Glomerular visceral epithelial cell (primary cell): Measurements from ENCODE around the gene CERK.

ENCODE experiments used
- DNase-seq: peaks from one replicate; pipeline ENCODE4 v3.0.0-alpha.2; 2016; ENCODE audit errors: extremely low spot score

CERK gene

DNA sequence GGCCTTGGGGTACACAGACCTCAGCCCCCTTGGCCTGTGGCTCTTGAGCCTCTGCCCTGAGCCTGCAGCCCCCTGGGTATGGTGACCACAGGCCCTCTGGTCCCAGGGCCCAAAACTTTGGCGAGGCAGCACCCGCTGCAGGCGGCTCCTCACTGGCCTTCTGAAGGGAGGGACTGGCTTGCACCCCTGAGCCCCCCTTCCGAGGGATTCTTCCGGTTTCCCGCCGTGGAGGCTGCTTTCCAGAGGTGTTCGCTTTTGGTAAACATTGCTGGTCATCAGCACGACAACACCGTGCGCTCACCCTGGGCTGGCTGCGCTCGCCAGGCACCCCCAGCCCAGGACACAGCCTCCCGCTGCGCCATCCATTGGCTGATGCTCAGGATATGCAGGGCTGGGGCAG is 75.8 kb downstream of the CERK start:
- no peak for DNase-seq

DNA sequence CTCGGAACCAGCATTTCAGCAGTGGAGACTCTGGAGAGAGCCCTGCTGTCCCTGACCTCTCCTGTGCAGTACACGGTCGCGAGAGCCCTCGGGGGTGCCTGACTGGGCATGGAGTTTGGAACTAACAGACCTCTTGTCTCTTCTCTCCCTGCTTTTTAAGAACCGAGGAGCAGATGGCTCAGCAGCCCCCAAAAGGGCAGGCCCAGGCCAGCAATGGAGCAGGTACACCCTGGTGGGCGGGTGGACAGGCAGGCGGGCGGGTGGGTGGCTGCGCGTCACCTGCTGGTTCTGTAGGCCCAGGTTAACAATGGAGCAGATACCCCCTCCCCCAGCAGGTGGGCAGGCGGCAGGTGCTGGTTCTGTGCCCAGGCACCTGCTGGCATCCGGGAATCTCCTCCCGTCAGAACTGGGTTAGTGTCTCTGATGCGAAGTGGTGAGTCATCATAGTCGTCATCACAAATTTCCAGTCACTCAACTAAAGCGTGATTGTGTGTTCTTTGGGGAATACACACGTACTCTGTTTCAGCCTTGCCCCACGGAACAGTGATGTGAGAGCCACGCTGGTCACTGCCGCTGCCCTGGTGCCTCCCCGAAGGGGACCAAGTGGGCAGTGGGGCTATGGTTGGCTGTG is 76.7 kb downstream of the CERK start:
- peak; percentile 29 for DNase-seq

DNA sequence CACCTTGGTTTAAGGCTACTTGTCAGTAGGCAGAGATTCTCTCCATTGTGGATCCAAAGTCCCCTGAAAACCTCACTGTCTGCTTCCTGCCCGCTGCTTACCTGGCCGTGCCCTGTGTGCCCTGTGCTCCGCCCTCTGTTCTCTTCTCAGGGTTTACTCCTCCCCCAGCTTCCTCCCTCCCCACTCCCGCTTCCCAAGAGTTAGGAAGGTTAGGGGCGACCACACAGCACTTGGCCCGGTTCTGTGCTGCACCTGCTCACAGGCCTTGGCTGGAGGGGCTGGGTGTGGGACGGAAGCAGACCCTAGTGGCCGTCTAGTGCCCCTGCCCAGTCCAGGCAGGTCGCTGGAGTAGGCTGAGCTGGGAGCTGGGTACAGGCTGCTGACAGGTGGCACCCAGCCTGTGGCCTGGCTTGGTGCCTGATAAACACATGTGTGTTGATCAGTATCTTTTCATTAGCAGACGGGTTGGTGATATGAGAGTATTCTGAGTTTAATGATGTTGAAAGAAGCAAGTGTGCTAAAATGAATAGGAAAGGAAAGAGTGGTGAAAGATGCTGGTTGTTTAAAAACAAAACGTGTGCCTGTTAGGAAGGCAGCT is 77.3 kb downstream of the CERK start:
- DNase-seq, result no peak

DNA sequence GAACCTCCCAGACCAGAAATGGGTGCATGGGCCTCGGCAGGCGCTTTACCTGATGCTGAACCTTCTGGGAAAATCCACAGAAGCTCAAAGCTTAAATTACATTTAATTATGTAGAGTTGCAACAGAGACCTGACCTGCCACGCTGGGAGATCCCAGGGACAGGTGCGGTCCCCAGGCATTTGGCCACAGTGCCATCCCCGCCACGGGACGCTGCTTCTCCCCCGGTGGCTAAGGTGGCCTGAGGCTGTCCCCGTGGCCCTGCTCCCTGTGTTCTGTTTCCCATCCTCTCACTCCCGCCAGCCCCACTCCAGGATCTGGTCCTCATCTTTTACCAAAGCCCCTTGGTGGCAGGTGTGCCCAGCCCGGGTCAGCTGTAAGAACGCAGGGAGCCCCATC is 78.3 kb downstream of the CERK start:
- no peak for DNase-seq

DNA sequence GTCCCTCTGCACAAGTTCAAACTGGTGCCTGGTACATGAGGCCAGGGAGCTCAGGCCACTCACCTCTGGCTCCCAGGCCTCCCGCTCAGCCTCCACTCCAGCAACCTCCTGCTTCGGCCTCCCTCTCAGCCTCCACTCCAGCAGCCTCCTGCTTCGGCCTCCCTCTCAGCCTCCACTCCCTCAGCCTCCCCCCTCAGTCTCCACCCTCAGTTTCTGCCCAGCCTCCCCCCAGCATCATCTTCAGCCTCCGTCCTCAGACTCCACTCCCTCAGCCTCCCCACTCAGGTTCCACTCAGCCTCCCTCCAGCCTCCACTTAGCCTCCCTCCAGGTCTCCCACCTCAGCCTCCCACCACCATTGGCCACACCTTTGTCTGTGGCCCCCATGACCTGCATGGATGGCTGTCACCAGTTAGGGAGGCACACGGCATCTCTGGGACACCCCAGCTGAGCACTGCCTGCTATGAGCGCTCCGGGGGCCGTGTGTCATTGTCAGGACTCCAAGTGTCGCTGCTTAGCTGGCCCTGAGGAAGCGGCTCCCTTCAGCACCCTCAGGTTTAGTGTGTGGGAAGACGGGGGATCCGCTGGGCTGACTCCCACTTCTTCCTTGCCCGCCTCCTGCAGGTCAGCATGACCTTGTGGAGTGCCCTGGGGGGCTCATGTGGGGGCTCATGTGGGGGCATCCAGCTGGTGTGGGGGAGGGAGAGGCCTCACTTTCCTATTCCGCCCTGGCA is 78.8 kb downstream of the CERK start:
- DNase-seq, result no peak

DNA sequence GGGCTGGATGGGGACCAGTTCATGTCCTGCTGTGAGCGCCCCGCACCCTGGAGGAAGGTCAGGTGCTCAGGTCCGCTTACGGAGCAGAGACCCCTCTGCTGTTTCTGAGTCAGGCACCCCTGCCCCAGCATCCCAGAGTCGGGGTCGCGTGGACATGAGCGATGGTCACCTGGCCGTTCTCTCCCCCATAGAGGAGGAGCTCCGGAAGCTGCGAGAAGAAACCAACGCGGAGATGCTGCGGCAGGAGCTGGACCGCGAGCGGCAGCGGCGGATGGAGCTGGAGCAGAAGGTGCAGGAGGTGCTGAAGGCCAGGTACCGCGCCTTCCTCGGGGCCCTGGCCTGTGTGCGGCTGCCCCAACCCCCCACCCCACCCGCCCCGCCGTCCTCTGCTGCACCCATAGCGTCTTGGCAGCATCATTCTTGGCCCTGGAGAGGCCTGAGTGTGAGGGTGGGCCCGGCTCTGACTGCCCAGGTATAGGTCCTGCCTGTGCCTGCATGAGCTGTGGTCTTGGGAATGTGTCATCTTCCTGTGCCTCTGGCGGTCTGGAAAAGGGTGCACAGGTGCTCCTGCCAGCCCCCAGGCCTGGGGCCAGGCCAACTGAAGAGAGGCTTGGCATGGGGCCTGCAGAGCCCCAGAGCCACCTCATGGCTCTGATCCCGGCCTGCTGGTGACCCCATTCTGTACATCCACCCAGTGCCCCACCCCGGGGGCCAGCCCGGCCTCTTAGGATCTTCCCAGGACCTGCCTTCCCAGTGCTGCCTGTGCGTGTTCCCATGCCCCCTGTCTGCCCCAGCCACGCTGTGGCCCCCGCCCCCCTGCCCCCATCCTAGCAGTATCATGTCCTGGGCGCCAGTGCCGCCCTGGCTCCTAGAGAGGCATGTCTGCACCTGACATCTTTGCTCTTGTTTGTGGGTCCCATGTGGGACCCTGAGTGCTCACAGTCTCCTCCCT is 79.8 kb downstream of the CERK start:
- DNase-seq, result no peak

DNA sequence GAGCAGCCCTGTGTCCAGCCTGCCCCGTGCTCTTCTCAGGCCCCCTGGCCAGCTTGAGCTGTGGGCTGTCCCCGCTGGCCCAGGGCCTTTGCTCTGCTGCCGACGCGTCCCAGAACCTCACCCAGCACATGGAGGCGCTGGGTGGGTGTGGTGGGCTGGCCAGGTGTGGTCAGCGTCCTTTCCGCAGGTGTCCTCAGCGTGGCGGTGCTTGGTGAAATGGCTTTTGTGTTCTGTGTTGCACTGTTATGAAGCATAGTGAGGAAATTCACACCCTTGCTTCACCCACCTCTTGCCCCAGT is 80.4 kb downstream of the CERK start:
- DNase-seq, result no peak

DNA sequence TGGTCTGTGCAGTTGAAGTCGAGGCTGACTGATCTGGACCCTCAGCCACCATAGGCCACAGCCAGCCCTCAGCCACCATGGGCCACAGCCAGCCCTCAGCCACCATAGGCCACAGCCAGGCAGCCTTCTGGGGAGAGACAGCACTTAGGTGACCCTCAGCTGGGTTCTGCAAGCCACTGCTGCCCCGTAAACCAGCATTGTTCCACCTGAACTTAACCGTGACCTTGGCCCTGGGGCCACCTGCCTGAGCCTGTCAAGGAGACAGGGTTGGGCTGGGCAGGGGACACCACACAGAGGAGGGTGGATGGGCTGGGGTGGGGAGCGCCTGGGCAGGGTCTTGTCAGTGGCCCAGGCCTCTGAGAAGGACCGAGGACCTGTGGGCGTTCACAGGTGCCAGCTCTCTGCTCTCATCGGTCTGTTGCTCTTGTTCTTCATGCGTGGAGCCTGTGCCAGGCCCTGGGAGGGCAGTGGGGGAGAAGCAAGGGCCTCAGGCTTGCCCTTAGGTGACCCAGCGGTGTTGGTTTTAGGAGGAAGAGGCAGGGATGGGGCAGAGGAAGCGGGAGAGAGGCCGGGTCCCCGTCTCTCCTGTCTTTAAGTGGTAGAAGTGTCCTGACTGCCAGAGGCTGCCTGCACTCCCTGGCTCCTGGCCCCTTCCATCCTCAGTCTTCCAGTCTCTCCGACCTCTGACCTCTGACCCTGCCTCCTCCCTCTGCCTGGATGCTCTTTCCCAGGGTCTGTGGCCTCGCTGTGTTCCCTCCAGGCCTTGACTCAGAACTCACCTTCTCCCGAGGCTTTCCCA is 81.0 kb downstream of the CERK start:
- no peak for DNase-seq

DNA sequence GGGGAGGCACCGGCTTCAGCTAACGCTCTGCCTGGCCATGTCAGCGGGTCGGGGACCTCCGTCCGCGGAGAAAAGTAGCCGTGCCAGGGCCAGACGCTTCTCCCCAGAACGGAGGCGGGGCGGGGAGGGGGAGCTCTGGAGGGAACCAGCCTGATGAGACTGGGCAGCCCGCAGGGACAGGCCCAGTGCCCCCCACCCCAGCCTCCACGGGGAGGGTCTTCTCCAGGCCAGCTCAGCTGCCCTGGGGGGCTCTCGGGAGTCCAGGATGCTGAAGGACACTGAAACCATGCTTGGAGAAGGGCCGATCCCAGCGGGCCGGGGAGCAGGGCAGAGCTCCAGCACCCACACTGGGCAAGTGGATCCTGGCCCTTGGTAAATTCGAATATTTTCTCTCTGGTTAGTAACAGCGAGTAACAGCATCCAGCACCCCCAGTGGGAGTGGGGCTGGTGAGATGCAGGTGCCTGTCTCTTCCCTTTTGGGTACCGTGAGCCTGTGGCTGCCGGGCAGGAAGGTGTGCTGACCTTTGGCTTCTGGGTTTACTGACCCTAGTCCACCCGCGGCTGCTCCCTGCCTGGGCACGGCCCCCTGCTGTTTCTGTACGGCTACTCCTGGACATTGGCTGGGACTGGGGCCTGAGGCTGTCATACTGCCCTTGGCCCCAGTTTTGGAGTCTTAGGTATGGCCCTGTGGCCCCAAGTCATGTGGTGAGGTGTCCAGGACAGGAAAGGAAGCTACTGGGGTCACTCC is 82.0 kb downstream of the CERK start:
- no peak for DNase-seq

DNA sequence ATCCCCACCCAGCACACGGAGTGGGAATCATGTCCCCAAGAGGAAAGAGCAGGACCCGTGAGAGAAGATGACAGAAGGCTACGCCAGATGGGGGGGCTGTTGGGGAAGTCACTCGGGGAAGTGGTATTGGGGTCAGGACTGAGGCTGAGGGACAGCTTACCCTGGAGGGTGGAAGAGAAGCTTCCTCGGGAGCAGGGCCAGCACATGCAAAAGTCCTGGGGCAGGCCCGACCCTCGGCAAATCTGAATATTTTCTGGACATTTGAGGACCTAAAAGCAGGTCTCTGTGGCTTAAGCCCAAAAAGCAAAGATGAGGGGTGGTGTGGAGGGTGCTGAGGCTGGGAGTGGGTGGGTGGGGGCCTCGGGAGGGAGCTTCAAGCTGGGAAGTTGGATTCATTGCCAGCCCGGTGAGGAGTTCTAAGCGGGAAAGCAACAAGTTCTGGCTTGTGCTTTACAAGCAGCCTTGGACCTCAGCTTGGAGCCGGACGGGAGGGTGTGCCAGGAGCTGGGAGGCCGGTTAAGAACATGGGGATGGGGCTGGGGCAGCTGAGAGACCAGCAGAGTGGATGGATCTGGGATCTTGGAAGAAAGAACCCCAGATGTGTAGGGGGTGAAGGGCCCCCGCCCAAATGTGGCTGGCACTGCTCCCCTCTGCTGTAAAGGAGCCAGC is 83.0 kb downstream of the CERK start:
- no peak for DNase-seq

DNA sequence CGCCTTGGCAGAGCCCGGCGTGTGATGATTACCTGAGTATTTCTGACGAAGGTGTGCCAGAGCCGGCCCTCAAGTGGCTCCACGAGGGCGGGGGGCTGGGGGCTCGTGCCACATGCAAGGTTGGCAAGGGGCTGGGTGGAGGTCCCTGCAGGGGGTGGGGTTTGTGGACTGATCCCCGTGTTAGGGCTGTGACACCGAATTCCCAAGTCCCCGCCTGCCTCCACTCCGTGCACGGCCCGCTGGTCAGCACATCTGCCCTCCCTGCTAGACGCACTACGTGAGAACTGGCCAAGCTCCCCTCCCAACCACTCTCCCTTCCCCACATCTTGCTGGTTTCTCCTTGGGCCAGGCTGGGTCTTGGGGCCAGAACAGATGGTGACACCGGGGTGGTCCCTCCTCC is 83.6 kb downstream of the CERK start:
- no peak for DNase-seq

DNA sequence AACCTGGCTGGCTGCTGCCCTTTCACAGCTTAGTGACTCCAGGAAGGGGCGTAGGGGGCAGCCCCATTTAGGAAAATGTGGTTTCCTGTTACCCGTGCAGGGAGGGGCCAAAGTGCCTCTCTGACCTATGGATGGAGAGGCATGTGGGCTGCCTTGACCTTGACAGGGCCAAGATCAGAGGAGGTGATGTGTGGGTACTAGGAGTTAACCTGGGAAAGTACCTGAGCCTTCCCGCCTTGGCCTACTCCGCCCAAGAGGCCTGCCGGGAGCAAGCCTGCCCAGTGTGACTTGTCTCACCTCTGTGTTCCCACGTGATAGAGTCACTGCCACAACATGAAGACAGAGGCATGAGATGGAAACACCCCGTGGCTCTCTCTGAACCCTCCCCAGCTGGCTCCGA is 84.5 kb downstream of the CERK start:
- DNase-seq, result no peak

DNA sequence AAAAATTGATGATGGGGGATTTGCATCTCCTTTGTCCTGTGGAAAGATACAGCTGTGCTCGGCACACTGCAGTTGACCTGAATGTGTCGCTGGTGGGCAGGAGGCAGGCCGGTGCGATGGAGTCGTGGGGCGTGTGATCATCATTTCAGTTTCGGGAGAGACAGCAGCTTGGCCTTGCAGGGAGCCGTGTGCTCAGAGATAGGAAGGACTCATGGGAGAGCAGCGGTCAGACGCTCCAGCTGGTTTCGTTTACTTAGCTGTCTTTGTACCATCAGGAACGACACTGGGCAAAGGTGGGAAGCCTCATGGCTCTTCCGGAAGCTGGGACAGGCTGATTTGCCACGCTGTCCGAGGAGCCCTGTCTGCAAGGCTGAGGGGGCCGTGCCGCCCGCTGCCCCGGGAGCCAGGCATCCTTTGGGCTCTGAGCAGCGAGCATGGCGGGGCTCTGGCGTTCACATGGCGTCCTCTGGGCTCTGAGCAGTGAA is 85.2 kb downstream of the CERK start:
- DNase-seq, result no peak

DNA sequence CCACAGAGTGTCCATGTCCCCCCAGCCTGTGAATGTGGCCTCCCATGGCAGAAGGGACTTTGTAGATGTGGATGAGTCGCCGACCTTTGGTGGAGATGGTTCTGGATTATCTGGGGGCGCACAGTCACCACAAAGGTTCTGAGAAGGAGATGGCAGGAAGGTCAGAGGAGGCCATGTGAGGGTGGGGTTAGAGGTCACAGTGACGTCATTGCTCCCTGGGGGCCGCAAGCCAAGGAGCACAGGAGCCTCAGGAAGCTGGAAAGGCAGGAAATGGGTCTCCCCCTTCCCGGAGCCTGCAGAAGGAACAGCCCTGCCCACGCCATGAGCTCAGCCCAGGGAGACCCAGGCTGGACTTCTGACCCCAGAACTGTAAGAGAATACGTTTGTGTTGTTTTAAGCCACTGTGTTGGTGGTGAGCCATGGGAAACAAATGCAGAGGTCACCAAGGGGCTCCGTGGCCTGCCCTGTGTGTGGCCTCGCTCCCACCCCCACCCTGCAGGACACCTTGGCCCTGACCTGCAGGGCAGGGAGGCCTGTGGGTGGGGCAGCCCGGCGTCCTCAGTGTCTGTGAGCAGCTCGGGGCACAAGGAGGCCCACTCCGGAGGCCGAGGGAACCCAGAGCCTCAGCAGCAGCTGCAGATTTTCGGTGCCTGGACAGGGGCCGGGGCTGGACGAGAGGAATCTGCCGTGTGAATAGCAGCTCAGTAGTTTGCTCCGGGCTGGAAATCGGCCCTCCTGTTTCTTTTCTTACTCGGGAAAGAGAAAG is 85.8 kb downstream of the CERK start:
- peak; percentile 7 for DNase-seq

DNA sequence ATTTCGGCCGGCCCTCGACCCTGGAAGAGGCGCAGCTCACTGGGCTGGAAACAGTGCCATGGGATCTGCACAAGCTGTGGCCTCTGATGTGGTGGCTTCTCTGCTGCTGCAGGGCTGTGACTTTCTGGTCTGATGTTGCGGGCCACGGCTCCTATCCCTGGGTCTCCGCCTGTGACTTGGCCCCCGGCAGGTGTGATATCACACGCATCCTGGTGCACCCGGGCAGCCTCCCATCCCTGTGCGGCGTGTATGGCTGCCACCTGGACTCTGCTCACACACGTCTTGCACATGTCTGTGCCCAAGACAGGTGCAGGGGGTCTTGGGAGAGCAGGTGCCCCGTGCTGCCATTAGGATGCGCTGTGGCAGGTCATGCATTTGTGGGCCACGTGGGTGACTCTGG is 86.7 kb downstream of the CERK start:
- DNase-seq, result no peak

DNA sequence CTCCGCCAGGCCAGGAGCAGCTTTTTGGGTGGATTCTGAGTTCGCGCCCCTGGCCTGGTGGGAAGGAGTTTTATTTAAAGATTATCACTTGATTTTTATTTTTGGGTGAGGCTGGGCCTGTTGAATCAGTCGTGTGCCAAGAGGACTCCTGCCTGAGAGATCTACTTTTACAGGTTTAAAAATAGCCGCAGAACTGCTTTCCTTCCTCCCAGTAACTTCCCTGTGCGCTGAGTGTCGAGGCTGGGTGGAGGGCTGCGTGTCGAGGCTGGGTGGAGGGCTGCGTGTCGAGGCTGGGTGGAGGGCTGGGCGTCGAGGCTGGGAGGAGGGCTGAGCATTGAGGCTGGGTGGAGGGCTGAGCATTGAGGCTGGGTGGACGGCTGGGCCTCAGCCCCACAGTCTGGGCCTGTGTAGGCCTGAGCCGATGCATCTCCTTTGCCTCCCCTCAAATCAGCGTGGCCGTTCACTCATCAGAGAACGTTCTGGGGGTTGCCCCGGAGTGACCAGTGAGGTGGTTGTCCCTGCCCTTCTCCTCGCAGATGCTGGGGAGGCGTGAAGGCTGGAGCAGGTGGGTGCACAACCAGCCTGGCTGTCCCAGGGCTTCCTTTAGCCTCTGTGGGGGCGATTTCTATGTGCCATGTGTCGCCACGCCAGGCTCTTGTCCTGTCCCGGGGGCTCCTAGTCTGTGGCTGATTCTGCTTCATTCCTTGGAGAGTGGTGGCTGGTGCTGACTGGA is 87.8 kb downstream of the CERK start:
- DNase-seq, result no peak

DNA sequence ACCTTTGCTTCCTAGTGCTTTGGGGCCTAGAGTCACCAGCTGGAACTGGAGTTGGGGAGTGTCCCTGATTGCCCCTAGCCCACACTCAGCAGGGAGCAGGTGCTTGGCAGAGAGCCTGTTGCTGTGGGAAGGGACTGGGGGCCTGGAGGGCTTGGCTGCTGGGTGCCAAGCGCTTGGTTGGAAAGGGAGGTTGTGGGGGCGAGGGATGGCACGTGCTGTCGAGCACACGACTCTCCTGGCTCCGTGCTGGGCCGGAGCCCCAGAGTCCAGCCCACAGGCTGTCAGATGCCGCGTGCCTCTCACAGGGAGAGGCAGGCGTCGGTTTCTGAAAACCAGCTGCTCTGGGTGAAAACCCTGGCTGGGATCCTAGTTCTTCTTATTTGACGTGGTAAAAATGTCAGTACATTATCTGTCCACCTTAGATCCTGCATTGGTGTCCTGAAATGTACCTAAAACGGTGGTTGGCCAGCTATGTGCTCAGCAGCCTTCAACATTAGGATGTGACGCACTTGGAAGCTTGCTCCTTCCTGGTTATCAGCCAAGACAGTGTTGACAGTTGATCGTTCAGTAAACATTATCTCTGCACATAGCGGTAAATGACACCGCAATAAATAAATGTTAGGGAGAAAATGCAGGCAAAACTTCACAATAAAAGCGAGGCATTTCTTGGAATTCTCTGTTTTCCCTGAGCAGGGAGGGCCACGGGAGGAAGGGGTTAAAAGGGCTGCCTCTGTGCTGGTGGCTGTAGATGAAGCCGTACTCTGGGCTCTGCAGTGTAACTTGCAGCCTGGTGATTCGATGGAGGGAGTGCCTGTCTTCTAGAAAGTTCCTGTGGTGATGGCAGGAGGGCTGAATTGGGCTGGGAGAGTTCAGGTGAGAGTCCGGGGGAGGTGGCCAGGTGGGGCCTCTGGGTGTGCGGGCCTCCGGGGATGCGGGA is 88.6 kb downstream of the CERK start:
- no peak for DNase-seq
